ENCODE measurements around the gene NEDD4L. TPM values are rescaled to one million over a fixed set of nuclear protein-coding genes. Genes with fewer than 3 reads are reported as not detected.
A peak's percentile ranks its signal among the peaks of the same experiment; 100 is the strongest.

The NEDD4L gene
- total and polyA plus RNA-seq, 2 experiments from 2014 or later = 36.2 to 72.3 TPM

DNA sequence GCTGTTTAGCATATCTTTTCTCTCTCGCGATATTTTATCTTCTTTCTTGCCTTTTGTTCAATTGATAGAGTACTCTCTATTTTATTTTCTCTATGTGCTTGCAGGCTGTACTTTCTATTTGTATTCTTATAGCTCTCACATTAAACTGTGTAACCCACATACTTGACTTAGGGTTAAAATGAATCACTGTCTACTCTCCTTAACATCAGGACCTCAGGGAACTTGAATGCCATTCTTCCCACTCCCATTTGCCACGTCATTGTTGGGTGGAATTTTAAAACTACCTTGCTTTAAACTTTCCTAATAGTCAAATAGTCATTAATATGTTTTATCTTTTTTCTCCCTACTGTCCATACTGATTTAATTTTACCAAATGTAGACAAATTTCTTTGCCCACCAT, 315.2 kb downstream of the NEDD4L start:
- Mint-ChIP-seq H3K27ac (peak overlapping the region; percentile 12; the same call in 1 of the 2 replicates), H3K4me3 (no peak overlapping the region), H3K4me1 (peaks cover 57% of the 10 kb centered on the region), H3K9me3 (no peaks in the 10 kb centered on the region; the same call in 2 of the 3 replicates), H3K36me3 (ENCODE audit: low read depth) (peaks cover 20% of the 10 kb centered on the region; the same call in 2 of the 3 replicates), H3K27me3 (ENCODE audit: insufficient read depth, low read depth, poor library complexity) (peaks cover 1% of the 10 kb centered on the region)
- Histone ChIP-seq H2AFZ (no peak overlapping the region), H3K36me3 (ENCODE audit: insufficient read depth) (no peaks in the 10 kb centered on the region; the same call in none of the 2 replicates), H3K4me3 (no peak overlapping the region), H3K79me2 (replicated peaks; ENCODE audit: insufficient read depth) (no peaks in the 10 kb centered on the region), H3F3A (replicated peaks; ENCODE audit: low read depth) (no peaks in the 10 kb centered on the region), H4K20me1 (replicated peaks; ENCODE audit: insufficient read depth) (no peaks in the 10 kb centered on the region), H3K4me2 (no peak overlapping the region), H3K27ac (ENCODE audit: low read depth) (no peak overlapping the region), H3K27me3 (ENCODE audit: insufficient read depth) (no peaks in the 10 kb centered on the region), H3K9me2 (ENCODE audit: insufficient read depth) (no peaks in the 10 kb centered on the region), H3K4me1 (ENCODE audit: insufficient read depth) (peaks cover 27% of the 10 kb centered on the region)
- TF ChIP-seq POLR2AphosphoS5 (IDR thresholded peaks at IDR 0.05; ENCODE audit: low read depth) = no peak
- TF ChIP-seq, protein P1, sequence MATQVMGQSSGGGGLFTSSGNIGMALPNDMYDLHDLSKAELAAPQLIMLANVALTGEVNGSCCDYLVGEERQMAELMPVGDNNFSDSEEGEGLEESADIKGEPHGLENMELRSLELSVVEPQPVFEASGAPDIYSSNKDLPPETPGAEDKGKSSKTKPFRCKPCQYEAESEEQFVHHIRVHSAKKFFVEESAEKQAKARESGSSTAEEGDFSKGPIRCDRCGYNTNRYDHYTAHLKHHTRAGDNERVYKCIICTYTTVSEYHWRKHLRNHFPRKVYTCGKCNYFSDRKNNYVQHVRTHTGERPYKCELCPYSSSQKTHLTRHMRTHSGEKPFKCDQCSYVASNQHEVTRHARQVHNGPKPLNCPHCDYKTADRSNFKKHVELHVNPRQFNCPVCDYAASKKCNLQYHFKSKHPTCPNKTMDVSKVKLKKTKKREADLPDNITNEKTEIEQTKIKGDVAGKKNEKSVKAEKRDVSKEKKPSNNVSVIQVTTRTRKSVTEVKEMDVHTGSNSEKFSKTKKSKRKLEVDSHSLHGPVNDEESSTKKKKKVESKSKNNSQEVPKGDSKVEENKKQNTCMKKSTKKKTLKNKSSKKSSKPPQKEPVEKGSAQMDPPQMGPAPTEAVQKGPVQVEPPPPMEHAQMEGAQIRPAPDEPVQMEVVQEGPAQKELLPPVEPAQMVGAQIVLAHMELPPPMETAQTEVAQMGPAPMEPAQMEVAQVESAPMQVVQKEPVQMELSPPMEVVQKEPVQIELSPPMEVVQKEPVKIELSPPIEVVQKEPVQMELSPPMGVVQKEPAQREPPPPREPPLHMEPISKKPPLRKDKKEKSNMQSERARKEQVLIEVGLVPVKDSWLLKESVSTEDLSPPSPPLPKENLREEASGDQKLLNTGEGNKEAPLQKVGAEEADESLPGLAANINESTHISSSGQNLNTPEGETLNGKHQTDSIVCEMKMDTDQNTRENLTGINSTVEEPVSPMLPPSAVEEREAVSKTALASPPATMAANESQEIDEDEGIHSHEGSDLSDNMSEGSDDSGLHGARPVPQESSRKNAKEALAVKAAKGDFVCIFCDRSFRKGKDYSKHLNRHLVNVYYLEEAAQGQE (IDR thresholded peaks at IDR 0.05; ENCODE audit: unreplicated experiment) = no peak
- TF ChIP-seq ZNF114 (CRISPR knock-in tag; IDR thresholded peaks at IDR 0.05) = no peak
- no peak for TF ChIP-seq CREB1 (CRISPR knock-in tag; IDR thresholded peaks at IDR 0.05; ENCODE audit: low read depth)
- TF ChIP-seq, protein P2, sequence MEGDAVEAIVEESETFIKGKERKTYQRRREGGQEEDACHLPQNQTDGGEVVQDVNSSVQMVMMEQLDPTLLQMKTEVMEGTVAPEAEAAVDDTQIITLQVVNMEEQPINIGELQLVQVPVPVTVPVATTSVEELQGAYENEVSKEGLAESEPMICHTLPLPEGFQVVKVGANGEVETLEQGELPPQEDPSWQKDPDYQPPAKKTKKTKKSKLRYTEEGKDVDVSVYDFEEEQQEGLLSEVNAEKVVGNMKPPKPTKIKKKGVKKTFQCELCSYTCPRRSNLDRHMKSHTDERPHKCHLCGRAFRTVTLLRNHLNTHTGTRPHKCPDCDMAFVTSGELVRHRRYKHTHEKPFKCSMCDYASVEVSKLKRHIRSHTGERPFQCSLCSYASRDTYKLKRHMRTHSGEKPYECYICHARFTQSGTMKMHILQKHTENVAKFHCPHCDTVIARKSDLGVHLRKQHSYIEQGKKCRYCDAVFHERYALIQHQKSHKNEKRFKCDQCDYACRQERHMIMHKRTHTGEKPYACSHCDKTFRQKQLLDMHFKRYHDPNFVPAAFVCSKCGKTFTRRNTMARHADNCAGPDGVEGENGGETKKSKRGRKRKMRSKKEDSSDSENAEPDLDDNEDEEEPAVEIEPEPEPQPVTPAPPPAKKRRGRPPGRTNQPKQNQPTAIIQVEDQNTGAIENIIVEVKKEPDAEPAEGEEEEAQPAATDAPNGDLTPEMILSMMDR (conservative IDR thresholded peaks at IDR 0.05; ENCODE audit: low read depth in 2 of 2) = no peak
- no peak for TF ChIP-seq EZH2 (IDR thresholded peaks at IDR 0.05; ENCODE audit: low read depth, unreplicated experiment)
- TF ChIP-seq NANOG (IDR thresholded peaks at IDR 0.05; ENCODE audit: borderline replicate concordance) = no peak
- no peak for TF ChIP-seq STAT1 (IDR thresholded peaks at IDR 0.05; ENCODE audit: unreplicated experiment)
- TF ChIP-seq JUNB (IDR thresholded peaks at IDR 0.05; ENCODE audit: unreplicated experiment) = no peak
- TF ChIP-seq, protein P3, sequence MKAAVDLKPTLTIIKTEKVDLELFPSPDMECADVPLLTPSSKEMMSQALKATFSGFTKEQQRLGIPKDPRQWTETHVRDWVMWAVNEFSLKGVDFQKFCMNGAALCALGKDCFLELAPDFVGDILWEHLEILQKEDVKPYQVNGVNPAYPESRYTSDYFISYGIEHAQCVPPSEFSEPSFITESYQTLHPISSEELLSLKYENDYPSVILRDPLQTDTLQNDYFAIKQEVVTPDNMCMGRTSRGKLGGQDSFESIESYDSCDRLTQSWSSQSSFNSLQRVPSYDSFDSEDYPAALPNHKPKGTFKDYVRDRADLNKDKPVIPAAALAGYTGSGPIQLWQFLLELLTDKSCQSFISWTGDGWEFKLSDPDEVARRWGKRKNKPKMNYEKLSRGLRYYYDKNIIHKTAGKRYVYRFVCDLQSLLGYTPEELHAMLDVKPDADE (IDR thresholded peaks at IDR 0.05) = no peak
- TF ChIP-seq, protein P4, sequence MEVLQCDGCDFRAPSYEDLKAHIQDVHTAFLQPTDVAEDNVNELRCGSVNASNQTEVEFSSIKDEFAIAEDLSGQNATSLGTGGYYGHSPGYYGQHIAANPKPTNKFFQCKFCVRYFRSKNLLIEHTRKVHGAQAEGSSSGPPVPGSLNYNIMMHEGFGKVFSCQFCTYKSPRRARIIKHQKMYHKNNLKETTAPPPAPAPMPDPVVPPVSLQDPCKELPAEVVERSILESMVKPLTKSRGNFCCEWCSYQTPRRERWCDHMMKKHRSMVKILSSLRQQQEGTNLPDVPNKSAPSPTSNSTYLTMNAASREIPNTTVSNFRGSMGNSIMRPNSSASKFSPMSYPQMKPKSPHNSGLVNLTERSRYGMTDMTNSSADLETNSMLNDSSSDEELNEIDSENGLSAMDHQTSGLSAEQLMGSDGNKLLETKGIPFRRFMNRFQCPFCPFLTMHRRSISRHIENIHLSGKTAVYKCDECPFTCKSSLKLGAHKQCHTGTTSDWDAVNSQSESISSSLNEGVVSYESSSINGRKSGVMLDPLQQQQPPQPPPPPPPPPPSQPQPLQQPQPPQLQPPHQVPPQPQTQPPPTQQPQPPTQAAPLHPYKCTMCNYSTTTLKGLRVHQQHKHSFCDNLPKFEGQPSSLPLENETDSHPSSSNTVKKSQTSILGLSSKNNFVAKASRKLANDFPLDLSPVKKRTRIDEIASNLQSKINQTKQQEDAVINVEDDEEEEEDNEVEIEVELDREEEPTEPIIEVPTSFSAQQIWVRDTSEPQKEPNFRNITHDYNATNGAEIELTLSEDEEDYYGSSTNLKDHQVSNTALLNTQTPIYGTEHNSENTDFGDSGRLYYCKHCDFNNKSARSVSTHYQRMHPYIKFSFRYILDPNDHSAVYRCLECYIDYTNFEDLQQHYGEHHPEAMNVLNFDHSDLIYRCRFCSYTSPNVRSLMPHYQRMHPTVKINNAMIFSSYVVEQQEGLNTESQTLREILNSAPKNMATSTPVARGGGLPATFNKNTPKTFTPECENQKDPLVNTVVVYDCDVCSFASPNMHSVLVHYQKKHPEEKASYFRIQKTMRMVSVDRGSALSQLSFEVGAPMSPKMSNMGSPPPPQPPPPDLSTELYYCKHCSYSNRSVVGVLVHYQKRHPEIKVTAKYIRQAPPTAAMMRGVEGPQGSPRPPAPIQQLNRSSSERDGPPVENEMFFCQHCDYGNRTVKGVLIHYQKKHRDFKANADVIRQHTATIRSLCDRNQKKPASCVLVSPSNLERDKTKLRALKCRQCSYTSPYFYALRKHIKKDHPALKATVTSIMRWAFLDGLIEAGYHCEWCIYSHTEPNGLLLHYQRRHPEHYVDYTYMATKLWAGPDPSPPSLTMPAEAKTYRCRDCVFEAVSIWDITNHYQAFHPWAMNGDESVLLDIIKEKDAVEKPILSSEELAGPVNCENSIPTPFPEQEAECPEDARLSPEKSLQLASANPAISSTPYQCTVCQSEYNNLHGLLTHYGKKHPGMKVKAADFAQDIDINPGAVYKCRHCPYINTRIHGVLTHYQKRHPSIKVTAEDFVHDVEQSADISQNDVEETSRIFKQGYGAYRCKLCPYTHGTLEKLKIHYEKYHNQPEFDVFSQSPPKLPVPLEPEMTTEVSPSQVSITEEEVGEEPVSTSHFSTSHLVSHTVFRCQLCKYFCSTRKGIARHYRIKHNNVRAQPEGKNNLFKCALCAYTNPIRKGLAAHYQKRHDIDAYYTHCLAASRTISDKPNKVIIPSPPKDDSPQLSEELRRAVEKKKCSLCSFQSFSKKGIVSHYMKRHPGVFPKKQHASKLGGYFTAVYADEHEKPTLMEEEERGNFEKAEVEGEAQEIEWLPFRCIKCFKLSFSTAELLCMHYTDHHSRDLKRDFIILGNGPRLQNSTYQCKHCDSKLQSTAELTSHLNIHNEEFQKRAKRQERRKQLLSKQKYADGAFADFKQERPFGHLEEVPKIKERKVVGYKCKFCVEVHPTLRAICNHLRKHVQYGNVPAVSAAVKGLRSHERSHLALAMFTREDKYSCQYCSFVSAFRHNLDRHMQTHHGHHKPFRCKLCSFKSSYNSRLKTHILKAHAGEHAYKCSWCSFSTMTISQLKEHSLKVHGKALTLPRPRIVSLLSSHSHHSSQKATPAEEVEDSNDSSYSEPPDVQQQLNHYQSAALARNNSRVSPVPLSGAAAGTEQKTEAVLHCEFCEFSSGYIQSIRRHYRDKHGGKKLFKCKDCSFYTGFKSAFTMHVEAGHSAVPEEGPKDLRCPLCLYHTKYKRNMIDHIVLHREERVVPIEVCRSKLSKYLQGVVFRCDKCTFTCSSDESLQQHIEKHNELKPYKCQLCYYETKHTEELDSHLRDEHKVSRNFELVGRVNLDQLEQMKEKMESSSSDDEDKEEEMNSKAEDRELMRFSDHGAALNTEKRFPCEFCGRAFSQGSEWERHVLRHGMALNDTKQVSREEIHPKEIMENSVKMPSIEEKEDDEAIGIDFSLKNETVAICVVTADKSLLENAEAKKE (CRISPR knock-in tag; IDR thresholded peaks at IDR 0.05) = no peak
- TF ChIP-seq ZNF331 (CRISPR knock-in tag; IDR thresholded peaks at IDR 0.05; ENCODE audit: low read depth) = no peak
- no peak for TF ChIP-seq EZH2phosphoT487 (IDR thresholded peaks at IDR 0.05; ENCODE audit: unreplicated experiment)
- ATAC-seq = no peak
- DNase-seq (ENCODE audit: low spot score) = no peak
